HEK293 (cell line): ENCODE results near the gene SNX5.

Experiments
- CTCF ChIA-PET: fragments of 350-600 bp; formaldehyde crosslinking; extraction: SDS; loops from one replicate; lab custom pipeline; 2021; ENCODE audit warnings: antibody characterized with exemption; lab: Yijun Ruan, JAX
- POLR2A ChIA-PET: fragments of 300-600 bp; formaldehyde crosslinking; extraction: SDS; loops from one replicate; lab custom pipeline; 2020; ENCODE audit warnings: antibody characterized with exemption, inconsistent platforms; lab: Yijun Ruan, JAX
- H3K27ac ChIP-seq: fragments of 200-500 bp; sonication (Bioruptor generic); 2 replicates; pipeline ENCODE4 v1.5.1; 2014; ENCODE audit warnings: low read depth, low read length, control low read depth, inconsistent platforms; ENCODE audit errors: extremely low read depth
- H3K36me3 ChIP-seq, 2 experiments: fragments of 200-500 bp in 1 of 2; sonication (Bioruptor generic) in 1 of 2; 1 replicate in 1 of 2; 2 replicates in 1 of 2; pipeline ENCODE4 v1.5.1; 2014 to 2017; ENCODE audit warnings: inconsistent platforms in 2 of 2, low read length in 2 of 2; ENCODE audit not compliant: control insufficient read depth in 2 of 2, insufficient read depth in 1 of 2
- H3K4me1 ChIP-seq: fragments of 200-500 bp; sonication (Bioruptor generic); 2 replicates; pipeline ENCODE4 v1.5.1; 2014; ENCODE audit warnings: mild to moderate bottlenecking, low read length, inconsistent platforms; ENCODE audit not compliant: control insufficient read depth, insufficient read depth
- H3K4me3 ChIP-seq: 2 replicates; pipeline ENCODE4 v1.5.1; 2011; ENCODE audit warnings: low read depth, mild to moderate bottlenecking, control low read depth, low read length, moderate library complexity
- H3K9me3 ChIP-seq: fragments of 200-500 bp; sonication (Bioruptor generic); 2 replicates; pipeline ENCODE4 v1.5.1; 2014; ENCODE audit warnings: low read depth, low read length, inconsistent platforms; ENCODE audit not compliant: control insufficient read depth, insufficient read depth
- AEBP2 ChIP-seq: fragments of 450-650 bp; formaldehyde crosslinking; IDR thresholded peaks from 2 replicates; pipeline ENCODE4 v1.5.1; 2016; ENCODE audit warnings: missing biosample characterization, missing genetic modification characterization, borderline replicate concordance
- HIC1 ChIP-seq: fragments of 450-650 bp; formaldehyde crosslinking; IDR thresholded peaks from 2 replicates; pipeline ENCODE4 v1.5.1; 2016; ENCODE audit warnings: missing biosample characterization, missing genetic modification characterization
- HOXC10 ChIP-seq: sonication (generic); formaldehyde crosslinking; IDR thresholded peaks from 2 replicates; pipeline ENCODE4 v1.8.1; 2023; ENCODE audit warnings: mild to moderate bottlenecking, missing genetic modification reagents
- KLF9 ChIP-seq: fragments of 450-650 bp; formaldehyde crosslinking; IDR thresholded peaks from 2 replicates; pipeline ENCODE4 v1.5.1; 2016; ENCODE audit warnings: missing biosample characterization, missing genetic modification characterization, low read depth
- MEIS1 ChIP-seq: sonication (generic); formaldehyde crosslinking; IDR thresholded peaks from 2 replicates; pipeline ENCODE4 v1.8.1; 2022; ENCODE audit warnings: missing genetic modification reagents, mild to moderate bottlenecking, borderline replicate concordance
- SCRT2 ChIP-seq: fragments of 450-650 bp; formaldehyde crosslinking; IDR thresholded peaks from 2 replicates; pipeline ENCODE4 v1.5.1; 2016; ENCODE audit warnings: missing biosample characterization, missing genetic modification characterization
- ZBTB11 ChIP-seq: fragments of 450-650 bp; formaldehyde crosslinking; conservative IDR thresholded peaks from 2 replicates; pipeline ENCODE4 v1.5.1; 2016; ENCODE audit warnings: low read depth, missing biosample characterization, missing genetic modification characterization
- ZBTB17 ChIP-seq: fragments of 450-650 bp; formaldehyde crosslinking; IDR thresholded peaks from 2 replicates; pipeline ENCODE4 v1.5.1; 2016; ENCODE audit warnings: missing biosample characterization, missing genetic modification characterization
- ZBTB20 ChIP-seq: fragments of 450-650 bp; formaldehyde crosslinking; IDR thresholded peaks from 2 replicates; pipeline ENCODE4 v1.5.1; 2016; ENCODE audit warnings: missing biosample characterization, missing genetic modification characterization
- ZBTB21 ChIP-seq: fragments of 450-650 bp; formaldehyde crosslinking; IDR thresholded peaks from 2 replicates; pipeline ENCODE4 v1.5.1; 2017; ENCODE audit warnings: missing biosample characterization, missing genetic modification characterization
- ZNF133 ChIP-seq: fragments of 450-650 bp; formaldehyde crosslinking; IDR thresholded peaks from 2 replicates; pipeline ENCODE4 v1.5.1; 2016; ENCODE audit warnings: missing biosample characterization, missing genetic modification characterization
- ZNF140 ChIP-seq: fragments of 450-650 bp; formaldehyde crosslinking; IDR thresholded peaks from 2 replicates; pipeline ENCODE4 v1.5.1; 2016; ENCODE audit warnings: missing biosample characterization, missing genetic modification characterization
- ZNF175 ChIP-seq: fragments of 450-650 bp; formaldehyde crosslinking; IDR thresholded peaks from 2 replicates; pipeline ENCODE4 v1.5.1; 2016; ENCODE audit warnings: missing biosample characterization, missing genetic modification characterization
- ZNF221 ChIP-seq: fragments of 450-650 bp; formaldehyde crosslinking; IDR thresholded peaks from 2 replicates; pipeline ENCODE4 v1.5.1; 2017; ENCODE audit warnings: missing biosample characterization, missing genetic modification characterization, borderline replicate concordance
- ZNF23 ChIP-seq: fragments of 450-650 bp; formaldehyde crosslinking; IDR thresholded peaks from 2 replicates; pipeline ENCODE4 v1.5.1; 2016; ENCODE audit warnings: missing biosample characterization, missing genetic modification characterization, borderline replicate concordance
- ZNF354C ChIP-seq: fragments of 450-650 bp; formaldehyde crosslinking; IDR thresholded peaks from 2 replicates; pipeline ENCODE4 v1.5.1; 2016; ENCODE audit warnings: missing biosample characterization, missing genetic modification characterization, low read depth, borderline replicate concordance
- ZNF433 ChIP-seq: fragments of 450-650 bp; formaldehyde crosslinking; IDR thresholded peaks from 2 replicates; pipeline ENCODE4 v1.5.1; 2016; ENCODE audit warnings: missing biosample characterization, missing genetic modification characterization, low read depth
- ZNF529 ChIP-seq: fragments of 450-650 bp; formaldehyde crosslinking; IDR thresholded peaks from 2 replicates; pipeline ENCODE4 v1.5.1; 2017; ENCODE audit warnings: missing genetic modification characterization, missing biosample characterization; ENCODE audit not compliant: insufficient replicate concordance
- ZNF548 ChIP-seq: fragments of 450-650 bp; formaldehyde crosslinking; IDR thresholded peaks from 2 replicates; pipeline ENCODE4 v1.5.1; 2016; ENCODE audit warnings: missing biosample characterization, missing genetic modification characterization
- ZNF560 ChIP-seq: fragments of 450-650 bp; formaldehyde crosslinking; IDR thresholded peaks from 2 replicates; pipeline ENCODE4 v1.5.1; 2017; ENCODE audit warnings: missing biosample characterization, missing genetic modification characterization, borderline replicate concordance
- ZNF561 ChIP-seq: fragments of 450-650 bp; IDR thresholded peaks from 2 replicates; pipeline ENCODE4 v1.5.1; 2018; ENCODE audit warnings: missing biosample characterization, missing genetic modification characterization, borderline replicate concordance
- ZNF639 ChIP-seq: fragments of 450-650 bp; formaldehyde crosslinking; IDR thresholded peaks from 2 replicates; pipeline ENCODE4 v1.5.1; 2016; ENCODE audit warnings: missing biosample characterization, missing genetic modification characterization

The SNX5 gene

GRCh38 chr20:18014411-18014810 is 45.8 kb upstream of the SNX5 start:
- Histone ChIP-seq H3K9me3 (no peaks in the 10 kb centered on the region), H3K27ac (no peak overlapping the region), H3K4me1 (no peaks in the 10 kb centered on the region), H3K4me3 (no peak overlapping the region), H3K36me3 (no peaks in the 10 kb centered on the region)
- TF ChIP-seq ZNF221 (tag by site-specific recombination) (no peak), ZNF548 (tag by site-specific recombination) (no peak), ZBTB11 (no peak), AEBP2 (no peak), ZNF354C (no peak), ZBTB21 (no peak), MEIS1 (CRISPR knock-in tag) (no peak), ZBTB17 (no peak), ZNF133 (no peak), ZNF433 (tag by site-specific recombination) (no peak)
- ChIA-PET POLR2A (no interaction called here), CTCF (interaction anchor here (1.4 kb wide), 1 partner anchor 19 kb away, joined by 5 read pairs; no protein-coding TSS in a partner anchor)

GRCh38 chr20:18012901-18013300 is 44.3 kb upstream of the SNX5 start:
- Histone ChIP-seq H3K36me3 (no peaks in the 10 kb centered on the region), H3K4me1 (no peaks in the 10 kb centered on the region), H3K27ac (no peak overlapping the region), H3K4me3 (no peak overlapping the region), H3K9me3 (no peaks in the 10 kb centered on the region)
- ChIA-PET CTCF (interaction anchor here (0.7 to 1.4 kb wide), 3 partner anchors 16 to 514 kb away, joined by 3 to 5 read pairs (median 4); no protein-coding TSS in a partner anchor), POLR2A (interaction anchor here (0.7 kb wide), 1 partner anchor 1916 kb away, joined by 3 read pairs; no protein-coding TSS in a partner anchor)
- TF ChIP-seq ZNF560 (tag by site-specific recombination) (no peak), ZNF23 (no peak), ZNF175 (tag by site-specific recombination) (no peak), KLF9 (tag by site-specific recombination) (no peak), ZNF529 (no peak), ZBTB20 (tag by site-specific recombination) (no peak), HOXC10 (no peak), HIC1 (no peak), ZNF561 (no peak), ZNF140 (no peak), SCRT2 (tag by site-specific recombination) (no peak), ZNF639 (tag by site-specific recombination) (no peak)
